IPS DF 4.7 (cell line): ENCODE data around the gene OS9.
"Not testable (repeated sequence)": the region's sequence is repeated elsewhere in the genome, so short reads cannot be mapped to it uniquely, and the experiment has no call there.

Experiments used
- DNase-seq: peaks from one replicate; pipeline ENCODE4 v3.0.0-alpha.2; 2013; ENCODE audit warnings: low spot score; ENCODE audit errors: extremely low read depth

Gene OS9, protein sequence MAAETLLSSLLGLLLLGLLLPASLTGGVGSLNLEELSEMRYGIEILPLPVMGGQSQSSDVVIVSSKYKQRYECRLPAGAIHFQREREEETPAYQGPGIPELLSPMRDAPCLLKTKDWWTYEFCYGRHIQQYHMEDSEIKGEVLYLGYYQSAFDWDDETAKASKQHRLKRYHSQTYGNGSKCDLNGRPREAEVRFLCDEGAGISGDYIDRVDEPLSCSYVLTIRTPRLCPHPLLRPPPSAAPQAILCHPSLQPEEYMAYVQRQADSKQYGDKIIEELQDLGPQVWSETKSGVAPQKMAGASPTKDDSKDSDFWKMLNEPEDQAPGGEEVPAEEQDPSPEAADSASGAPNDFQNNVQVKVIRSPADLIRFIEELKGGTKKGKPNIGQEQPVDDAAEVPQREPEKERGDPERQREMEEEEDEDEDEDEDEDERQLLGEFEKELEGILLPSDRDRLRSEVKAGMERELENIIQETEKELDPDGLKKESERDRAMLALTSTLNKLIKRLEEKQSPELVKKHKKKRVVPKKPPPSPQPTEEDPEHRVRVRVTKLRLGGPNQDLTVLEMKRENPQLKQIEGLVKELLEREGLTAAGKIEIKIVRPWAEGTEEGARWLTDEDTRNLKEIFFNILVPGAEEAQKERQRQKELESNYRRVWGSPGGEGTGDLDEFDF

GRCh38 chr12:57693659-57694458 is at the start of gene OS9:
TSS of gene OS9 (plus strand) at chr12:57694132. CDS start at chr12:57694162, 30 bp downstream.
- DNase-seq, result peak; percentile 100

DNA sequence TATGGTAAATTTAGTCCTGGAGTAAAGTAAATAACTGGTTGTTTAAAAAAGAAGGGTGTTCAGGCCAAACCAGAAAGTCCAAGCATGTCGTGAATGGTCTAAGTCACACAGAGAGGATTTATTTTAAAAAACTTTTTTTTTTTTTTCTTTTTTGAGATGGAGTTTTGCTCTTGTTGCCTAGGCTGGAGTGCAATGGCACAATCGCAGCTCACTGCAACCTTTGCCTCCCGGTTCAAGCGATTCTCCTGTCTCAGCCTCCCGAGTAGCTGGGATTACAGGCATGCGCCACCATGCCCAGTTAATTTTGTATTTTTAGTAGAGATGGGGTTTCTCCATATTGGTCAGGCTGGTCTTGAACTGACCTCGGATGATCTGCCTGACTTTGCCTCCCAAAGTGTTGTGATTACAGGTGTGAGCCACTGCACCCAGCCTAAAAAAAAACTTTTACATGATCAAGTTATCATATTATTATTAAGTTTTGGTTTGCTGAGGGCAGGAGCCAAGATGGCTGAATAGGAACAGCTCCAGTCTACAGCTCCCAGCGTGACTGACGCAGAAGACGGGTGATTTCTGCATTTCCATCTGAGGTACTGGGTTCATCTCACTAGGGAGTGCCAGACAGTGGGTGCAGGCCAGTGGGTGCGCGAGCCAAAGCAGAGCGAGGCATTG is 47.8 kb upstream of the OS9 start:
- not testable (repeated sequence) for DNase-seq

- not testable (repeated sequence) for DNase-seq
Observed at GRCh38 chr12:57646659-57647049, 47.3 kb upstream of the OS9 start.

- DNase-seq, result no peak
Observed at GRCh38 chr12:57654042-57654441, 39.9 kb upstream of the OS9 start.

DNA sequence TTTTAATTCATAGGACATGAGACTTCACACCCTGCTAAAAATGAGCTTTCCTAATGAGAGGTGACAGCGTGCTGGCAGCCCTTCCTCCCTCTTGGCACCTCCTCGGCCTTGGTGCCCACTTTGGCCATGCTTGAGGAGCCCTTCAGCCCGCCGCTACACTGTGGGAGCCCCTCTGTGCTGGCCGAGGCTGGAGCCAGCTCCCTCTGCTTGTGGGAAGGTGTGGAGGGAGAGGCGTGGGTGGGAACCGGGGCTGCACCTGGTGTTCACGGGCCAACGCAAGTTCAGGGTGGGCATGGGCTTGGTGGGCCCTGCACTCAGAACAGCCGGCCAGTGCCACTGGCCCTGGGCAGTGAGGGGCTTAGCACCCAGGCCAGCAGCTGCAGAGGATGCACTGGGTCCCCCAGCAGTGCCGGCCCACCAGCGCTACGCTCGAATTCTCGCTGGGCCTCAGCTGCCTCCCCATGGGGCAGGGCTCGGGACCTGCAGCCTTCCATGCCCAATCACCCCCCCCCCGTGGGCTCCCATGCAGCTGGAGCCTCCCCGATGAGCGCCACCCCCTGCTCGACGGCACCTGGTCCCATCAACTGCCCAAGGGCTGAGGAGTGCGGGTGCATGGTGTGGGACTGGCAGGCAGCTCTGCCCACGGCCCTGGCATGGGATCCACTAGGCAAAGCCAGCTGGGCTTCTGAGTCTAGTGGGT is 38.2 kb upstream of the OS9 start:
- no peak for DNase-seq

DNA sequence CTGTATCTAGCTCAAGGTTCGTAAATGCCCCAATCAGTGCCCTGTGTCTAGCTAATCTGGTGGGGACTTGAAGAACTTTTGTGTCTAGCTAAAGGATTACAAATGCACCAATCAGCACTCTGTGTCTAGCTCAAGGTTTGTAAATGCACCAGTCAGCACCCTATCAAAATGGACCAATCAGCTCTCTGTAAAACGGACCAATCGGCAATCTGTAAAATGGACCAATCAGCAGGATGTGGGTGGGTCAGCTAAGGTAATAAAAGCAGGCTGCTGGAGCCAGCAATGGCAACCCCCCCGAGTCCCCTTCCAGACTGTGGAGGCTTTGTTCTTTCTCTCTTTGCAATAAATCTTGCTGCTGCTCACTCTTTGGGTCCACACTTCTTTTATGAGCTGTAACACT is 37.5 kb upstream of the OS9 start:
- DNase-seq, result not testable (repeated sequence)

GRCh38 chr12:57657744-57658143 is 36.2 kb upstream of the OS9 start:
- DNase-seq, result no peak

DNA sequence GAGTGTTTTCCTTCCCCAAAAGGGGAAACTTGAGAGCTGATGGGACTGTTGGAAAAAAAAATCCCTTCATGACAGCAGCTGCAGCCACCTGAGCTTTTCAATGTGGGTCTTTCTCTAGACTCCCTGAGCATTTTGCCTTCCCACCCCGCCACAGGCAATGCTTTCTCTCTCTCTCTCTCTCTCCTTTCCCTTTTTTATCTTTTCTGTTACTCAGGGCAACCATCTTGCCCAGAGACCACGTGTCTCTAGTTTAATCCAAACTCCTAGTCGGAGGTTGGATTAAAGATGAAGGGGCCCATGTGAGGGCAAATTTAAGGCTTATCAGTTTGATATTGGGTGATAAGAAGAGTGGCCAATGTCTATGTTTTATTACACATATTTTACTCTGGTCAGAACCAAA is 35.0 kb upstream of the OS9 start:
- DNase-seq, result no peak

DNA sequence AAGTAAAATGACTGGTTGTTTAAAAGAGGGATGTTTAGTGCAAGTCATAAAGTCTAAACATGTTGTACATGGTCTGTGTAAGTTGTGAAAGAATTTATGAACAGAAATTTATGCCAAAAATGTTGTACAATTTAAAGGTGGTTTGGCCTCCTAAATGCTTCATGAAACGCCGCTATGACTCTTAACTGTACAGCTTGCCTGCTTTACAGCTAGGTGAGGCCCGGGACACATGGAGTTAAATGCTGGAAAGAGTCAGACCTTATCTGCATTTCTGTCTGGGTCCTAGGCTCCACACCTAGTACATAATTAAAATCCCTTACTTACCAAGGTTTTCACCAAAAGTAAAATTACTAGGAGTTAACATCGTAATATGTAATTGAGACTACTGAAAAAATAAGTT is 32.6 kb upstream of the OS9 start:
- no peak for DNase-seq

DNA sequence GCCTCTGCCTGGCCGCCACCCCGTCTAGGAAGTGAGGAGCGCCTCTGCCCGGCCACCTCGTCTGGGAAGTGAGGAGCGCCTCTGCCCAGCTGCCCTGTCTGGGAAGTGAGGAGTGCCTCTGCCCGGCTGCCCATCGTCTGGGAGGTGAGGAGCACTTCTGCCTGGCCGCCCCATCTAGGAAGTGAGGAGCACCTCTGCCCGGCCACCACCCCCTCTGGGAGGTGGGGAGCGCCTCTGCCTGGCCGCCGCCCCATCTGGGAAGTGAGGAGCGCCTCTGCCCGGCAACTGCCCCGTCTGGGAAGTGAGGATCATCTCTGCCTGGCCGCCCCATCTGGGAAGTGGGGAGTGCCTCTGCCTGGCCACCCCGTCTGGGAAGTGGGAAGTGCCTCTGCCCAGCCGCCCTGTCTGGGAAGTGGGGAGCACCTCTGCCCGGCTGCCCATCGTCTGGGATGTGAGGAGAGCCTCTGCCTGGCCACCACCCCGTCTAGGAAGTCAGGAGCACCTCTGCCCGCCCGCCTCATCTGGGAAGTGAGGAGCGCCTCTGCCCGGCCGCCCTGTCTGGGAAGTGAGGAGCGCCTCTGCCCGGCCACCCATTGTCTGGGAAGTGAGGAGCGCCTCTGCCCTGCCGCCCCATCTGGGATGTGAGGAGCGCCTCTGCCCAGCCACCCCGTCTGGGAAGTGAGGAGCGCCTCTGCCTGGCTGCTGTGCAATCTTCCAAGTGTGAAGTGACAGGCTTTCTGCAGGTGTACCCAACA is 28.7 kb upstream of the OS9 start:
- not testable (repeated sequence) for DNase-seq

DNA sequence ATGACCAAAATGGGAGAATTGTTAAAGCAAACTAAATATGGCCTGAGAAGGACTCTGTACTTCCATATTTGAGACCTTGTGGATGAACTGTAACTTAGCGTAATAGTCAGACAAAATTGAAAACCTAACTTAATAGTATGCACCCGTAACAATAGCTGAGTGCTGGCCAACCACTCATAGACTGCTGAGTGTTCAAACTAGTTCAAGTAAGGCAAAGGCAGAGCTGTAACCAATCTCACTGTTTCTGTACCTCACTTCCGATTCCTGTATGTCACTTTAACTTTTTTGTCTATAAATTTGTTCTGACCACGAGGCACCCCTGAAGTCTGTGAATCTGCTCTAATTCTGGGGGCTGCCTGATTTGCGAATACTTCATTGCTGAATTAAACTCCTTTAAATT is 27.0 kb upstream of the OS9 start:
- DNase-seq, result no peak

DNA sequence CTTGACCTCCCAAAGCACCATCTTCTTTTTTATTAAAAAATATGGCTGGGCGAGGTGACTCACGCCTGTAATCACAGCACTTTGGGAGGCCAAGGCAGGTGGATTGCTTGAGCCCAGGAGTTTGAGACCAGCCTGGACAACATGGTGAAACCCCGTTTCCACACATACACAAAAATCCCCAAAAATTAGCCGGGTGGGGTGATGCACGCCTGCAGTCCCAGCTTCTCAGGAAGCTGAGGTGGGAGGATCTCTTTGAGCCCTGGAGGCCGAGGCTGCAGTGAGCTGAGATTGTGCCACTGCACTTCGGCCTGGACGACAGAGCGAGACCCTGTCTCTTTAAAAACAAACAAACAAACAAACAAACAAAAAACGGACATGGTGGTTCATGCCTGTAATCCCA is 24.2 kb upstream of the OS9 start:
- DNase-seq, result not testable (repeated sequence)

- not testable (repeated sequence) for DNase-seq
Observed at GRCh38 chr12:57671811-57672210, 22.1 kb upstream of the OS9 start.

GRCh38 chr12:57672801-57673200 is 21.1 kb upstream of the OS9 start:
- DNase-seq, result no peak

DNA sequence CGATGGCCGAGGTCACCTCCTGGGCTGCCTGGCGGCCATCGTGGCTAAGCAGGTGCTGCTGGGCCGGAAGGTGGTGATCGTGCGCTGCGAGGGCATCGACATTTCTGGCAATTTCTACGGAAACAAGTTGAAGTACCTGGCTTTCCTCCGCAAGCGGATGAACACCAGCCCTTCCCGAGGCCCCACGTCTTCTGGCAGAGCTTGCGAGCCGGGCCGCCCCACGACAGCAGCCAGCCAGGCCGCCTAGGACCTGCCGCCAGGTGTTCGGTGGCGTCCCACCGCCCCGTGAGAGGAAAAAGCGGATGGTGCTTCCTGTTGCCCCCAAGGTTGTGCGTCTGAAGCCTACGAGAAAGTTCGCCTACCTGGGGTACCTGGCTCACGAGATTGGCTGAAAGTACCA is 19.2 kb upstream of the OS9 start:
- no peak for DNase-seq

DNA sequence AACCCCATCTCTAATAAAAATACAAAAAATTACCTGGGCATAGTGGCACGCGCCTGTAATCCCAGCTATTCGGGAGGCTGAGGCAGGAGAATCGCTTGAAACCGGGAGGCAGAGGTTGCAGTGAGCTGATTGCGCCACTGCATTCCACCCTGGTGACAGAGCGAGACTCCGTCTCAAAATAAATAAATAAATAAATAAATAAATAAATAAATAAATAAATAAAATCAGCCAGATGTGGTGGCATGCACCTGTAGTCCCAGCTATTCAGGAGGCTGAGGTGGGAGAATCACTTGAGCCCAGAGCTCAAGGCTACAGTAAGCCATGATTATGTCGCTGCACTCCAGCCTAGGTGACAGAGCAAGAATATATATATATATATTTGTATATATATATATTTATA is 16.0 kb upstream of the OS9 start:
- DNase-seq, result not testable (repeated sequence)

- no peak for DNase-seq
Observed at GRCh38 chr12:57679697-57680096, 14.2 kb upstream of the OS9 start.

DNA sequence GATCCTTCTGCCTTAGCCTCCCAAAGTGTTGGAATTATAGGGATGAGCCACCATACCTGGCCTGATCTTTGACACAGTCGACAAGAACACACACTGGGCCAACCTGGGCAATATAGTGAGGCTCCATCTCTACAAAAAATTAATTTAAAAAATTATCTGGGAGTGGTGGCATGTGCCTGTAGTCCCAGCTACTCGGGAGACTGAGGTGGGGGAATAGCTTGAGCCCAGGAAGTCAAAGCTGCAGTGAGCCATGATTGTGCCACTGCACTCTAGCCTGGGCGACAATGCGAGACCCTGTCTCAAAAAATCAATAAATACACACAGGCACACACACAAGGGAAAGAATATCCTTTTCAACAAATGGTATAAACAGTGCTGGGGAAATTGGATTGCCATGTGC is 6.1 kb upstream of the OS9 start:
- DNase-seq, result no peak

GRCh38 chr12:57688931-57689330 is 5.0 kb upstream of the OS9 start:
- no peak for DNase-seq

DNA sequence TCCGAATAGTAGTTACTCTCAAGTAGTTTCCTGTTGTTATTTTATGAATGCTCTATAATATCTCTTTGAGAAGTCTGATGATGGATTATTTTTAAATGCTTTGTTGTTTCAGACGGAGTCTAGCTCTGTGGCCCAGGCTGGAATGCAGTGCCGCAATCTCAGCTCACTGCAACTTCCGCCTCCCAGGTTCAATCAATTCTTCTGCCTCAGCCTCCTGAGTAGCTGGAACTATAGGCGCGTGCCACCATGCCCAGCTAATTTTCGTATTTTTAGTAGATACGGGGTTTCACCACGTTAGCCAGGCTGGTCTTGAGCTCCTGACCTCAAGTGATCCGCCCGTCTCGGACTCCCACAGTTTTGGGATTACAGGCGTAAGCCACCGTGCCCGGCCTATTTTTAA is 1.4 kb upstream of the OS9 start:
- DNase-seq, result no peak
